Naive B cell (primary cell): ENCODE data around the gene UROS. TPM values are rescaled to one million over a fixed set of nuclear protein-coding genes. Genes with fewer than 3 reads are reported as not detected.

Source experiments
- ATAC-seq, 2 donors: fragments of 150-1000 bp; cut with Tn5 transposase; 2 replicates each; pipeline ENCODE4 v1.10.0; 2021; ENCODE audit warnings: low read depth in 2 of 2, mild to moderate bottlenecking in 2 of 2, moderate library complexity in 2 of 2
- DNase-seq: peaks from one replicate; pipeline ENCODE4 v3.0.0; 2022
- H3K27ac Mint-ChIP-seq, 6 donors: one replicate each; pipeline ENCODE4 v1.8.0; 2020 to 2022; ENCODE audit warnings: mild to moderate bottlenecking in 6 of 6, mixed read lengths in 6 of 6, moderate library complexity in 5 of 6, inconsistent platforms in 2 of 6
- H3K27me3 Mint-ChIP-seq, 3 donors: one replicate each; pipeline ENCODE4 v1.8.0; 2021 to 2022; ENCODE audit warnings: mixed read lengths in 3 of 3, mild to moderate bottlenecking in 1 of 3
- H3K36me3 Mint-ChIP-seq, 2 donors: one replicate each; pipeline ENCODE4 v1.8.0; 2020 to 2022; ENCODE audit warnings: mixed read lengths in 2 of 2, inconsistent platforms in 1 of 2, mild to moderate bottlenecking in 1 of 2
- H3K4me1 Mint-ChIP-seq, 3 donors: one replicate each; pipeline ENCODE4 v1.8.0; 2020 to 2022; ENCODE audit warnings: mixed read lengths in 3 of 3, inconsistent platforms in 1 of 3, mild to moderate bottlenecking in 1 of 3, moderate library complexity in 1 of 3
- H3K4me3 Mint-ChIP-seq, 8 donors: one replicate each; pipeline ENCODE4 v1.8.0; 2020 to 2022; ENCODE audit warnings: mild to moderate bottlenecking in 8 of 8, mixed read lengths in 8 of 8, moderate library complexity in 8 of 8, inconsistent platforms in 2 of 8
- H3K9me3 Mint-ChIP-seq, 7 donors: one replicate each; pipeline ENCODE4 v1.8.0; 2020 to 2022; ENCODE audit warnings: mixed read lengths in 7 of 7, mild to moderate bottlenecking in 5 of 7, inconsistent platforms in 2 of 7, moderate library complexity in 1 of 7
- polyA plus RNA-seq, 6 donors: library from polyadenylated mRNA; unstranded; fragments of 300-500 nt; fragmentation: Illumina TruSeq; gene quantifications; one replicate each; pipeline ENCODE4 v1.2.3, GENCODE V29; 2021; ENCODE audit warnings: low read depth in 6 of 6

UROS gene
- 10 to 100 TPM; 54.1 to 73.5 (median 56.1) TPM for polyA plus RNA-seq

DNA sequence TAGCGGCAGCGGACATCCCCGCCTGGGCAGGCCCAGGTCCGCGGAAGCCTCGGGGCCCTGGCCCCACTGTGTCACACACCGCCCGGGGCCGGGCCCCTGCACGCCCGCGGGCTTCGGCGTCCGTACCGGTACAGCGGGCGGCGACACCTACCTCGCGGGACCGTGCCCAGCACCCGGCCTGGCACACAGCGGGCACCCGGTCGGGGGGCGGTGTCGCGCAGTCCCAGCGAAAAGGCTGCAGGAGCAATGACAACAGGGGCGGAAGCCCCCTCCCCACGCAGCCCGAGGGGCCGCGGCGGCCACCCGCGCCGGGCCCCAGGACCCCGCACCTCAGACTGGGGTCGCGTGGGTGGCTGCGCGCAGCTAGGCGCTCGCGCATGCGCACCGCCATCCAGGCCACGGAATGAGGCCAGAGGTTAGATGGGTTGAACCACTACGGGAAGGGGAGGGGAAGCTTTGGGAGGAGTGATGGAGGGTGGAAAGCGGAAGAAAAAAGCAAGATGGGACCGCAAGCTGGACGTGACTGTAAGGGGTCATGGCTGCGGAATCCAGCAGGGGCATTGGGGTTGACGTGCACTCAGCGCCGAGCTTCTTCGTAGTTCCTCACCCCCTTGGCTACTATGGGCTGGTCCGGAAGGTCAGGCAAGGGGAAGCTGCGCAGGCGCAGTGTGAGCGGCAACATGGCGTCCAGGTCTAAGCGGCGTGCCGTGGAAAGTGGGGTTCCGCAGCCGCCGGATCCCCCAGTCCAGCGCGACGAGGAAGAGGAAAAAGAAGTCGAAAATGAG, at the start of gene UROS, which contains the start of gene BCCIP:
TSS of gene UROS (minus strand) at position 381 of the 785 bp plus-strand sequence. CDS start 6,759 bp downstream, outside the sequence.
TSS of gene BCCIP (plus strand) at position 669 of the 785 bp plus-strand sequence. CDS start at position 681, 12 bp downstream.
- peak within 1 kb of the TSS; percentile 42 to 89 (median 58) for H3K27ac Mint-ChIP-seq
- H3K9me3 Mint-ChIP-seq = no peaks in the 10 kb centered on the region
- H3K36me3 Mint-ChIP-seq = peaks cover under 1 to 13% of the 10 kb centered on the region in 2 donors
- peak within 1 kb of the TSS in 4 of 8 donors; percentile 81 to 95 (median 87) for H3K4me3 Mint-ChIP-seq
- DNase-seq = peak; percentile 94
- peaks cover 13 to 30% (median 14%) of the 10 kb centered on the region in 3 donors for H3K4me1 Mint-ChIP-seq
- ATAC-seq = peak; percentile 79 to 85
- H3K27me3 Mint-ChIP-seq = no peaks in the 10 kb centered on the region

DNA sequence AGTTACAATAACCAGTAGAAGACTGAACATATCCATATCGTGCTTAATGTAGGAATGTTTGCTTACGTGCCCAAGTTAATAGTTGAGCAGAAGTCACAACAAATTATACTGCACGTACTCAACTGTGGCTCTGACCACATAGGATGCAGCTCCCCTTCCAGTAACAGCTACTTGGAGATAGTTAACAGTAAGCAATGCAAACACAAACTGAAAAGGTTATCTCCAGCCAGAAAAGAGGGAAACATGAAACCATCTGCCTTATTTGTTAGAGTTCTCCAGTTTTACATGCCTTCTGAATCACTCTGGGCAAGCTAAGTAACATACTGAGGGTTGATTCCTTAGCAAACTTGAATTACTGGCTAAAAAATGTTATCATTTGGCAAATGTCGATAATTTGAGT, 48.3 kb upstream of the UROS start:
- H3K4me1 Mint-ChIP-seq = no peaks in the 10 kb centered on the region
- no peak overlapping the region for H3K27ac Mint-ChIP-seq
- H3K9me3 Mint-ChIP-seq = peaks cover 0 to 13% (median 8%) of the 10 kb centered on the region in 7 donors
- H3K4me3 Mint-ChIP-seq = no peak overlapping the region
- H3K27me3 Mint-ChIP-seq = no peaks in the 10 kb centered on the region
- H3K36me3 Mint-ChIP-seq = peaks cover 0 to 18% of the 10 kb centered on the region in 2 donors
- no peak for DNase-seq
- no peak for ATAC-seq

DNA sequence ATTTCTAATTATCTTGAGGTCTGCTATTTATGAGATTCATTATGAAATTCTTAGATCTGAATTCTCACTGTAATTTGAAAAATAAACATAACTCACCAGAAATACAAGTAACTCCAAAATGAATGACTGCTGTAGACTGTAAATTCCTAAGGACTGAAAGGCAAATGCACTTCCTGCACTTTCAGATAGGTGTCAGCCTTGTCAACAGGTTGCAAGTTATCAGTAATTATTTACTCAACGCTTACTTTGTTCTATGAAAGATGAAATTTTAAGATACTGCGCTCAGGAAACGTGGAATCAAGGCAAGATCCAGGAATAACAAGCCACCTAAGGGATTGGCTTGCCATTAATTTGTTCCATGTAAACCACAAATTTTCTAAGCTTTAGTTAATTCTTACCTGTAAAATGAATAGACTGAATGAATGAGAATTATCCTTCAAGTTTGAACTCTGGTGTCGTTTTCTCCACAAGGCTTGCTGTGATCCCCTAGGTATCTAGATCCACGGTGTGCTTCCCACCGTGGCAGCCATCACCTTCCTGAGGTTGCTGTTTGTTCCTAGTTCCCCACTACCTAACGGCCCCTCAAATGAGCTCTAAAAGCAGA, 45.4 kb upstream of the UROS start:
- Mint-ChIP-seq H3K9me3 (no peaks in the 10 kb centered on the region), H3K27me3 (no peaks in the 10 kb centered on the region), H3K36me3 (no peaks in the 10 kb centered on the region), H3K4me3 (no peak overlapping the region), H3K4me1 (no peaks in the 10 kb centered on the region), H3K27ac (peak overlapping the region in 2 of 6 donors; percentile 18 to 40)
- no peak for ATAC-seq
- peak; percentile 1 for DNase-seq

DNA sequence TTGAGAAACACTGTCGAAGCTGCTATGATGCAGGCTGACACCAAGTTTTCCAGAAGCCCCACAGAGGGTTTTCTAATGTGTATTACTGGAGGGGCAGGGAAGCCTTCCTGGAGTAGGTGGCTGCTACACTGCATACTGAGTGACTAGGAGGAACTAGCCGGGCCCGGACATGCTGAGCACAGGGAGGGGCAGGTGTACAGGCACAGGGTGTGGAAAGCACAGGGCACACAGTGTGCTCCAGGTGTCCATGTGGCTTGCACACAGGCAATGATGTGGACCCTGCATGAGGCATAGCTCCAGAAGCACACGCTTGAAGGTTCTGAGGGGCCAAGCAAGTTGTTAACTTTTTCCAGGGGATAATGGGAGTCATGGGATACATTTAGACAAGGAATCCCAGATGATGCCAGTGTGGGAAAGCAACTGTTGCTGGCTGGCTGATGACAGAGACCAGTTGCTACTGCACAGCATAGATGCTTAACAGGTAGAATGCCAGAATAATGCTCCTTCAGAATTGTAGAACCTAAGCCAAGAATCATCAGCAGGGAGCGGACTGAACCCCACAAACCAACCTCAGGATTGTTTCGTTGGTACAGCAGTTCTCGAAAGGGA, 43.5 kb upstream of the UROS start:
- H3K36me3 Mint-ChIP-seq = no peaks in the 10 kb centered on the region
- no peaks in the 10 kb centered on the region for H3K27me3 Mint-ChIP-seq
- no peak for DNase-seq
- no peaks in the 10 kb centered on the region for H3K4me1 Mint-ChIP-seq
- ATAC-seq = no peak
- H3K9me3 Mint-ChIP-seq = no peaks in the 10 kb centered on the region
- H3K4me3 Mint-ChIP-seq = no peak overlapping the region
- H3K27ac Mint-ChIP-seq = no peak overlapping the region

DNA sequence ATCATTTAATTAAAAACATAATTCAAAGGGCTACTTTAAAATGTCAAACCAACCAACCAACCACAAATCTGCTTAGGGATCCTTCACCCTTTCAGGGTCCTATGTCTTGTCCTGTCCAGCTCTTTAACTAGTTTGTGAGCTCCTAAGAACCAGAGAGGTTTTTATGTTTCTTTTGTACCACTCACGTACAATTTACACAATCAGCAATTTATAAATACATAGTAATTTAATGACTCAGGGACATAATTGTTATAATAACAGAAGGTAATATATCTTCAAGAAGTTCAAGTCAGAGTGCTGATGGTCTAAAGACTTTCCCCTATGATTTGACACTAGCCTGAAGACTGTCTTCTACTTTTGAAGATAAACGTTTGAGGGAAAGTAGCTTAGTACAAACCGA, 42.1 kb upstream of the UROS start:
- no peak for DNase-seq
- H3K9me3 Mint-ChIP-seq = no peaks in the 10 kb centered on the region
- no peak for ATAC-seq
- no peak overlapping the region for H3K4me3 Mint-ChIP-seq
- H3K27me3 Mint-ChIP-seq = no peaks in the 10 kb centered on the region
- H3K36me3 Mint-ChIP-seq = no peaks in the 10 kb centered on the region
- no peak overlapping the region for H3K27ac Mint-ChIP-seq
- H3K4me1 Mint-ChIP-seq = no peaks in the 10 kb centered on the region

DNA sequence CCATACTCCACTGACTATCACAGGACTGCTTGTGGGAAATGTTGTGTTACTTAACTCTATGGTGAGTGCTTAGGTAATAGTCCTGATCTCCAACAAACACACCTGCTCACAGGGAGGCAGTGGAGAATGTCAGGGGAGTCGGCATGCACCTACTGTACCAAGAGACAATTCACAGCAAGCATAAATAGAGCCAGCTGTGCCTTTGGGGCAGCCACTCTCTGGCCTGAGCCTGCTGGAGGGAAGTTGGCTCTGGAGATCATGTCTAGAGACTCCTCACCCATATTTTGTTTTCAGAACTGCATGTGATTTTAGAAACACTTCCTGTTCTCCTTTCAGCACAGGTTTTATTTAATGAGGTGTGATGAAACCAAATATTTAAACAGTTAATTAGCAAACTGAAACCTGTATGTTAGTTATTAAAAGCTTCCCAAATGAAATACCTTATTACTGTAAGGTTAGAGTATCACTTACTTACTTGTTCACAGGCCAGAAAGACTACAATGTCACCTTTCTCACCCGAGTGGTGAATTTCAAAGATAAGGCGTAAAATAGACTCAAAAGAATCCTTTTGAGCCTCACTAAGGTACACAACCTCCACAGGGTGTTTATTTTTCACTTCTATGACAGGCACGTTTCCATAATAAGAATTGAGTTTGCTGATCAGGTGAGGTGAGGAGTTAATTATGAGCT, 36.2 kb upstream of the UROS start:
- H3K36me3 Mint-ChIP-seq = no peaks in the 10 kb centered on the region
- H3K9me3 Mint-ChIP-seq = no peaks in the 10 kb centered on the region
- no peak for ATAC-seq
- H3K27ac Mint-ChIP-seq = no peak overlapping the region
- no peaks in the 10 kb centered on the region for H3K4me1 Mint-ChIP-seq
- H3K27me3 Mint-ChIP-seq = no peaks in the 10 kb centered on the region
- no peak for DNase-seq
- H3K4me3 Mint-ChIP-seq = no peak overlapping the region

DNA sequence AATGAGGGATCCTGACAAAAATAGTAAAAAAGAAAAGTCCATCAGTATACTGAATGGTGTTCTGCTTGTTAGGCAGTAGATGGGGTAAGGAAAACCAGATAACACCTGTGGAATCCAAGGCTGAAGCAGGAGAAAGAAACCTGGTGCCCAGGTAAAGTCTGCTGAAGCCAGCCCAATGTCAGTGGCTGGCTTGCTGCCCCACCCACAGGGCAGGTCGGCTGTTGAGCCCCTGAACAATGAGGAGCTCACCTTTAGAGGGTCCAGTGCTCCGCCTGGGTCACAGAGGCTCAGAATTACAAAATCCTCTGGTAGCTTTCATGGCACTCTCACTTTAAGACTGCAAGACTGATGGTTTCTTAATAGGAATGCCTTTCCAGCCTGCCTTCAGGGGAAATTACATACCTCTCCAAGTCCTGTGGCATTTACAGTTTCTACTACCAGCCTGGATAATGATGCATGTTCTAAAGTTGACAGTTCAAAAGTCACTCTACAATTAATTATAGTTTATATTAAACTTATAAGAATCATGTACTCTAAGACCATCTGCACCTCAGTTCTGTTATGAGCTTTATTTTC, 34.2 kb upstream of the UROS start:
- Mint-ChIP-seq H3K36me3 (peaks cover 0 to 8% of the 10 kb centered on the region in 2 donors), H3K4me3 (no peak overlapping the region), H3K4me1 (no peaks in the 10 kb centered on the region), H3K27me3 (no peaks in the 10 kb centered on the region), H3K27ac (no peak overlapping the region), H3K9me3 (no peaks in the 10 kb centered on the region)
- ATAC-seq = no peak
- no peak for DNase-seq

DNA sequence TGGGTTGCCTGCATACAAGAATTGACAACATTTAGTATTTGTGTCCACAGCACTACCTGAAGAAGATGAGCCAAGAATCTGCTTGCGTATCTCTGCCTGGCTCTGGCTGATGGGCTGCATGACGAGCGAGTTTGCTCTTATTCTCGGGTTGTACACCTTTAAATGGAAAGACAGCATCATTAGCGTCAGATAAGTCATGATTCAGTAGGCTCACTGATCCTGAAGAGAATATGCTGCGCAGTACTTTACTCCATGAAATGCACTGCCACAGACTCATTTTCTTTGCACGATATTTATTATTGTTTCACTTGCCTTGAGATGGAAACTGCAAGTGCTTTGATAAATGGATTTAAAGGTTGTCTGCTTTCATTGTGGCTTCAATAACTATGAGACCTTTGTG, 29.4 kb upstream of the UROS start:
- Mint-ChIP-seq H3K4me3 (no peak overlapping the region), H3K9me3 (no peaks in the 10 kb centered on the region), H3K27ac (no peak overlapping the region), H3K27me3 (no peaks in the 10 kb centered on the region), H3K36me3 (peaks cover 21 to 27% of the 10 kb centered on the region in 2 donors), H3K4me1 (no peaks in the 10 kb centered on the region)
- ATAC-seq (no peak), DNase-seq (no peak)

DNA sequence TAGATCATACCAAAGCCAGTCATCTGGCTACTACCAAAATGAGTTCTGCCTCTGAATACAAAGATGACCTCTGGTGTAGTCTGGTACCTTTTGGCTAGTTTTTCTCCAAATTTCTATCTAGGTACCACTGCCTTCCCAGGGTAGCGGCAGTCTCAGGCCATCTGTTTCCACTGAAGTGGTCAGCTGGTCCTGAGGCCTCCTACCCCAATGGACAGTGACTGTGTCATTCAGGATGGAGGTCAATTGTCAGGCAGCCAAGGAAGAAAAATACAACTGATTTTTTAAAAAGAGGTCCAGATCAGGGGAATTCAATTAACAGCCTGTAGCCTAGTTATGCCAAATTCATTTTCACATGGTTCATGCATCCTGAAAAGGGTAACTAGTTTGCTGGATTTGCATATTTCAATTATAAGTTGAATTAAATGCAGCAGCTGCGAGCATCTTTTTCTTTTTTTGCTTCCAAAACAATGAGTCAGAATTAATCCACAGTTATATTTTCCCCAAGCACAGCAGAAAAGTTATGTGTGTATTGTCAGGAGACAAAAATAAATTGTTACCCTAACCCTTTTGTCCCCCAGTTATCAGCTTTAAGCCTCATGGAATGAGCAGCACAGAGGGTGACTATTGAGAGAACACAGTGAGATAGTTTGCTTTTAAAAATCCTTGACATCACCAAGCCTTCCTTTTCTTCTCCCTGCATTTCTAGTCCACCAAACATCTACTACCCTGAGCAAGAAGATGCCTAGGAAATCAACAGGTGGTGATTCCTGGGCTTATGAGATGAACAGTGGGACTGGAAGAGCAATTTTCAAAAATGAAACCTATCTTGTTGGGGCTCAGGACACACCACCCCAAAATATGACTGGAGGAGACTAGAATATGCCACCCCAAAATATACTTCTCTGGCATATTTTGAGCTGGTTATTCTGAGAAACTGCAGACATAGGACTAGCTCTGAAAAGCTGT, 28.0 kb upstream of the UROS start:
- Mint-ChIP-seq H3K4me3 (no peak overlapping the region), H3K27me3 (no peaks in the 10 kb centered on the region), H3K27ac (peak overlapping the region in 2 of 6 donors; percentile 25 to 43), H3K9me3 (no peaks in the 10 kb centered on the region), H3K4me1 (no peaks in the 10 kb centered on the region), H3K36me3 (peaks cover 21 to 27% of the 10 kb centered on the region in 2 donors)
- ATAC-seq (no peak), DNase-seq (no peak)

DNA sequence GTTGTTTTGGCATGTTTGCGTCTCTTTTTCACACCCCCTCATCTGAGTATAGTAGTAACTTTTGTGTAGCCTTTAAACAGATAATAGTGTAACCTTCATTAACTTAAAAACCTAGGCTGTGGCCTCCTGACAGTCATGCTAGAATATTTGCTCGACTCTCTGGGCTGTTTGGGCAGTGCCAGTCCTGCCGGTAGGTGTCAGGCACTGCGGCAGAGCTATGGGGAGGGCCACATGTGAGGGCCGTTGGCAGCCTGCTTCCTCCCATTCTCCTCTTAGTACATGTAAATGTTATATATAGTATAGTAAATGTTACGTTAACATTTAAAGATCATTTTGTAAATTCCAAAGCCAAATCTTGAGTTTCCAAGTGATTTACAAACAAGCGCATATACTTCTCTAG, 26.4 kb upstream of the UROS start:
- no peaks in the 10 kb centered on the region for H3K27me3 Mint-ChIP-seq
- no peak for ATAC-seq
- peak overlapping the region in 1 of 6 donors; percentile 36 for H3K27ac Mint-ChIP-seq
- DNase-seq = no peak
- H3K4me3 Mint-ChIP-seq = no peak overlapping the region
- H3K4me1 Mint-ChIP-seq = no peaks in the 10 kb centered on the region
- H3K36me3 Mint-ChIP-seq = peaks cover 21 to 27% of the 10 kb centered on the region in 2 donors
- H3K9me3 Mint-ChIP-seq = no peaks in the 10 kb centered on the region

DNA sequence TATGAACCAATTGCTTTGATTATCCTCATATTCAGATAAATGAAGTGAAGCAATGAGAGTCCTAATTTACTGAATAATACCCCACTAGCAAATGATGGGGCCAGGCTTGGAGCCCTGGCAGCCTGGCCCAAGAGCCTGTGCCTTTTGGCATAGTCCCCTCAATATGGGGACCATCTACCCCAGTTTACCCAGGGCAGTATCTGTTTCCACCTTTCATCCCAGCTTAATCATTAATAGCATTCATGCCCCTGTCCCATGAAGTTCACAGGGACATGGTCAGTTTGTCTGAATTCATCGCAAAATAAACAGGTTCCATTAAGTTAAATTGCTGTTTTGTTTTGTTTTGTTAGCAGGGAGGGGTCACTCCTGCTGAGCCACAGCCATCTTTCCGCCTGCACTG, 25.8 kb upstream of the UROS start:
- DNase-seq (no peak), ATAC-seq (no peak)
- no peaks in the 10 kb centered on the region for H3K27me3 Mint-ChIP-seq
- H3K9me3 Mint-ChIP-seq = no peaks in the 10 kb centered on the region
- no peak overlapping the region for H3K27ac Mint-ChIP-seq
- peaks cover 21 to 27% of the 10 kb centered on the region in 2 donors for H3K36me3 Mint-ChIP-seq
- H3K4me1 Mint-ChIP-seq = no peaks in the 10 kb centered on the region
- no peak overlapping the region for H3K4me3 Mint-ChIP-seq

DNA sequence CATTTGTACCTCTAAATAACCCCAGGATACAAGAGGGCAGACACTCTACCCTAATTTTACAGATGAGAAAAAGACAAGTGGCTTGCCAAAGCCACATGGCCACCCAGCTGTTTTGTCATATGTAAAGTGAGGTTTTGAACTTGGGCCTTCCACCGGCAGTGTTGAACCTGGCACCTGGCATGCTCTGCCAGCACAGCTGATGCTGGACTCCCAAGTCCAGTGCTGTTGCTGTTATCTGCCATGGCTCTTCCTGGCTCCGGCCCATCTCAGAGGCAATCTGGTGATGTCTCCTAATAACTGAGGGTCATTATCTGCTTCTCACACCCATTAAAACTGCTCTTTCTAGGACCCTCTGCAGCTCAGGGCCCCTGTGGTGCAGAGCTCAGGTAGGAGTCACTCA, 25.3 kb upstream of the UROS start:
- H3K4me1 Mint-ChIP-seq = no peaks in the 10 kb centered on the region
- H3K27ac Mint-ChIP-seq = no peak overlapping the region
- no peaks in the 10 kb centered on the region for H3K27me3 Mint-ChIP-seq
- no peaks in the 10 kb centered on the region for H3K9me3 Mint-ChIP-seq
- no peak for ATAC-seq
- no peak for DNase-seq
- peaks cover 21 to 27% of the 10 kb centered on the region in 2 donors for H3K36me3 Mint-ChIP-seq
- H3K4me3 Mint-ChIP-seq = no peak overlapping the region
